Measurements from ENCODE around the gene LAPTM5.
A peak's percentile ranks its signal among the peaks of the same experiment; 100 is the strongest.

LAPTM5 gene

GRCh38 chr1:30786264-30786991, 28.9 kb upstream of the LAPTM5 start:
- no peak for DNase-seq

GRCh38 chr1:30785714-30786113, 28.1 kb upstream of the LAPTM5 start:
- no peak for DNase-seq

GRCh38 chr1:30785181-30785580, 27.6 kb upstream of the LAPTM5 start:
- no peak for DNase-seq

- DNase-seq, result no peak
Observed at GRCh38 chr1:30783256-30783915, 25.8 kb upstream of the LAPTM5 start.

- peak; percentile 70 for DNase-seq
Observed at GRCh38 chr1:30782361-30783255, 25.0 kb upstream of the LAPTM5 start.

- no peak for DNase-seq
Observed at GRCh38 chr1:30781906-30782305, 24.3 kb upstream of the LAPTM5 start.

- DNase-seq, result no peak
Observed at GRCh38 chr1:30780409-30780808, 22.8 kb upstream of the LAPTM5 start.

GRCh38 chr1:30779294-30780071, 21.9 kb upstream of the LAPTM5 start:
- peak; percentile 70 for DNase-seq

- DNase-seq, result no peak
Observed at GRCh38 chr1:30778979-30779293, 21.4 kb upstream of the LAPTM5 start.

- DNase-seq, result peak; percentile 85
Observed at GRCh38 chr1:30778154-30778978, 20.8 kb upstream of the LAPTM5 start.

GRCh38 chr1:30777904-30778153, 20.3 kb upstream of the LAPTM5 start:
- no peak for DNase-seq

- DNase-seq, result no peak
Observed at GRCh38 chr1:30777060-30777903, 19.7 kb upstream of the LAPTM5 start.

- no peak for DNase-seq
Observed at GRCh38 chr1:30776097-30777059, 18.8 kb upstream of the LAPTM5 start.

- no peak for DNase-seq
Observed at GRCh38 chr1:30775433-30775975, 17.9 kb upstream of the LAPTM5 start.

GRCh38 chr1:30774550-30775432, 17.2 kb upstream of the LAPTM5 start:
- DNase-seq, result no peak

- DNase-seq, result no peak
Observed at GRCh38 chr1:30773722-30774358, 16.3 kb upstream of the LAPTM5 start.

- DNase-seq, result no peak
Observed at GRCh38 chr1:30771005-30771404, 13.4 kb upstream of the LAPTM5 start.

GRCh38 chr1:30770150-30770549, 12.6 kb upstream of the LAPTM5 start:
- DNase-seq, result no peak

All from NCI-H1436 (cell line).